GM19397 (cell line): Measurements from ENCODE around the gene CIC.
A peak's percentile ranks its signal among the peaks of the same experiment; 100 is the strongest.

Source experiments
- ATAC-seq: cut with Tn5 transposase; IDR thresholded peaks from one replicate; pipeline ENCODE4 v1.9.1; 2021; ENCODE audit warnings: mild to moderate bottlenecking, moderate library complexity; ENCODE audit not compliant: unreplicated experiment

CIC gene

DNA sequence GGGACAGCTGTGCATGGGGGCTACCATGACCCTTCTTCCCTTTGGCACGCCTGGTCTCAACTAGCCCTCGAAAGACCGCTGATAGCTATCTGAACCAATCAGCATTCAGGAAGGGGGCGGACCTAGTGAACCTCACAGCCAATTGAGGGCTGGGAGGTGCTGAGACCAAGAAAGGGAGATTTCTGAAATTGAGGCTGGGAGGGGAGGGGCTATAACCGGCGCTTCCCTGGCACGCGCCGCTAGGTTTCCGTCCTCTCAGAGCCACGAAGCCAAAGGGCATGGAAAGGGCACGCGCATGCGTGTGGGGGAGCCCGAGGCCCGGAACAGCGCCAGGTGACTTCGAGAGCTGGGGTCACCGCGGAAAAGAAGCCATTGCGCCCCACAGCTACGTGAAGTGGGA is 37.6 kb downstream of the CIC start:
- ATAC-seq: no peak

DNA sequence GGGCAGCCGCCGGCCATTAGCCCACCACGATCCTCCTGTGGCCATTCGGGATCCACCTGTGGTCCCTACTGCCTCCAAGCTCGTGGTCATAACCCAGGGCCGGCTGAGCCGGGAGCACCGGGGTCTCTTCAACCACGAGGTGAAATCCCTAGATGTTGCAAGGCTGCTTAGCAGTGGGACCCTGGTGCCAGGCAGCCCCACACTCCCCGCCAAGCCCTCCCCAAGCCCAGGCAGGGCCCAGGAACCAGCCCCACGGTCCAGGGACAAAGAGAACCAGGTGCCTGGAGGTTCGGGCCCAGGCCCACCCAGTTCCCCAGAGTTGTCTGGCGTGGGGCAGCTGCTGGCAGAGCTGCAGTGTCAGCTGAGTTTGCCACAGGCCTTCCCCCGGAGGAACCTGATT is 40.6 kb downstream of the CIC start:
- ATAC-seq: no peak

DNA sequence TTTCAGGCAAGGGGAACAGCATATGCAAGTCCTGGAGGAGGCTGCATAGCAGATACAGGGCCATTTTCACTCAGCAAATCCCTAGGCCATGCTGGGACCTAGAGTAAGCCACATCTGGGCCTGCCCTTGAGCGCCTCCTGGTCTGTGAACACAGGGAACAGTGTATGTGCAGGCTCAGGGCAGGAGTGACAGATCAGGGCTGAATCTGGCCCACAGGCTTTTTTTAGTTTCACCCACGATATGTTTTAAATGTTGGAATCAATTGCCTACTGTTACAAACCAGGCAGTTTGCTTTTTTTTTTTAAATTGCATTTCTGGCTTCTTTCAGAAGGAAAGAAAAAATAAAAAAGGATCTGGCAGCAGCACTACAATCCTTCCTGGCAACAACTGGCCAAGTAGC is 42.6 kb downstream of the CIC start:
- no peak for ATAC-seq

DNA sequence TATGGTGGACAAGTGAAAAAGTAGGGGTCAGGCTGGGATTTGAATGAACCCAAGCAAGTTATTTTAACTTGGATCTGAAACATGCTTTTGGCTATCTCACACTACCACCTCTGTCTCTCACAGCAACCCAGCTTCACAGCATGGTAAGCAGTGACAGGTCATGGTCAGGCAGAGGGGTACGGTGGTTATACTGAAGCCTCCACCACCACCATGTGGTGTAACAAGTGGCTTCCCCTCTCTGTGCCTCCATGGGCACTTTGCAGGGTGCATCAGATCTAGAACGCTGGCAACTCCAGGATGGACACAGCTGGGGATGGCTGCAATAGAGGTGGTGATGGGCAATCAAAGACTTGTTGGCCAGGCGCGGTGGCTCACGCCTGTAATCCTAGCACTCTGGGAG is 43.3 kb downstream of the CIC start:
- ATAC-seq: no peak

DNA sequence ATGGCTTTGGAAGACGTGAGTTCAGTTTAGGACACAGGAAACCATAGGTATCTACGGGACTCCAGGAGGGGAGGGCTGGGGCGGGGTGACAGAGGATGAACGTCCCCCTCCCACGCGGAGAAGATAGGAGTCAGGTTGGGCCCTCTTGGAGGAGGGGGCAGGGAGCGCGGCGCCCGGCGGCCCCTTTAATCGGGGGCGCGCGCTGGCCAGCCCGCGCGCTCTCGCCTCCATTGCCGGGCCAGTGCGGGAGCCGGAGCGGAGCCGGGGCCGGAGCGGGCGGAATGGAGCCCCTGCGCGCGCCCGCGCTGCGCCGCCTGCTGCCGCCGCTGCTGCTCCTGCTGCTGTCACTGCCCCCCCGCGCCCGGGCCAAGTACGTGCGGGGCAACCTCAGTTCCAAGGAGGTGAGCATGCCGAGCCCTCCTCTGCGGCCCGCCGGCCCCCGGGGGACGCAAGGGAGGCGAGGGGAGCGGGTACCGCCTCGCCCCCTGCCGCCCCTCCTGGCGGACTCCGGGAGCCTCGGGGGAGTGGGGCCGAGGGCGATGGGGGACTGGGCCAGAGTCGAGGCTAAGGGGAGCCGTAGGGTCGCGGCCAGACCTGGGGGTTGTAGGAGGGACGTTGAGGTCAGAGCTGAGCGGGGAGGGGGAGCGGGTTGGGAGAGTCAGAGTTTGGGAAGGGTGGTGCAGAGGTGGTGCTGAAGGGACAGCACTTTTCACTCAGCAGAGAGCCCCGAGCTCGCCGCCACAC is 44.2 kb downstream of the CIC start, which contains the start of gene TMEM145:
Gene TMEM145 (plus strand): TSS at position 214 of the 744 bp plus-strand sequence. CDS start 68 bp downstream, at position 282.
- no peak for ATAC-seq

DNA sequence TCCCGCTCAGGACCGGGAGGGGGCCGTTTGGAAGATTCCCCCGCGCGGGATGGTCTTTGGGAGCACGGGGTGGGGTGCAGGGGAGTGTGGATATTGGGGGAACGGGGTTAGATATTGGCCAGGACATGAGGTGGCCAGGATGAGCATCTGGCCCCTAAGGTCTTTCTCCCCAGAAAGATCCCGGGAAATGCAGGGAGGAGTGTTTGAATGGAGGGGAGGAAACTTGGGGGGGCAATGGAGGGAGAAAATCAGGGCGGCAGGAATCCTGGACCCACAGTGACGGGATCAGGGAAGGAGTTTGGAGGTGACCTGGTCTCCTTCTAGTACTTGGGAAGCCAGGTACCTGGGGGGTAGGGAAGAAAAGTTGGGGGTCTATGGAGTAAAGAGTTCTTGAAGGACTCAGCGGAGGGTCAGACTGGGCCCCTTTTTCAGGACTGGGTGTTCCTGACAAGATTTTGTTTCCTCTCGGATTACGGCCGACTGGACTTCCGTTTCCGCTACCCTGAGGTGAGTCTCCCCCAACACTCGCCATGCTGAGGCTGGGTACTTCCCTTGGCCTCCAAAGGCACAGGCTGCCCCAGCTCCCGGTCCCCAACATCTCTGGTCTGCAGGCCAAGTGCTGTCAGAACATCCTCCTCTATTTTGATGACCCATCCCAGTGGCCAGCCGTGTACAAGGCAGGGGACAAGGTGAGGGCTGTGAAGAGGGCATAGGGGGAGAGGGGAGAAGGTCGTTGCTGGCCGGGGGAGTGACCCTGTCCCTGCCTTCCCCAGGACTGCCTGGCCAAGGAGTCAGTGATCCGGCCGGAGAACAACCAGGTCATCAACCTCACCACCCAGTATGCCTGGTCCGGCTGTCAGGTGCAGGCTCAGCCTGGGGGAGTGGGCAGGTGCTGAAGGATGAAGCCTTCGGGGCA is 45.0 kb downstream of the CIC start:
- ATAC-seq: no peak

DNA sequence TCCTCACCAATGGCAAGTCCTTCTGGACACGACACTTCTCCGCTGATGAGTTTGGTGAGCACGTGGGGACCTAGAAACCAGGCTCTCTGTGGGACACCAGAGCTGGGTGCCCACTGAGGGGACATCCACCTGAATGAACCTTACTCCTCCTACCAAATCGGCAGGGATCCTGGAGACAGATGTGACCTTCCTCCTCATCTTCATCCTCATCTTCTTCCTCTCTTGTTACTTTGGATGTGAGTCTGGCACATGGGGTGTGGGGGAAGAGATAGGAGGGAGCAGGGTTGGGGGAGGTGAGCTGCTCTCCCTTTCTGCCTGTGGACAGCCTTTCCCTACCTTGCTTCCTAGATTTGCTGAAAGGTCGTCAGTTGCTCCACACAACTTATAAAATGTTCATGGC is 46.0 kb downstream of the CIC start:
- no peak for ATAC-seq

DNA sequence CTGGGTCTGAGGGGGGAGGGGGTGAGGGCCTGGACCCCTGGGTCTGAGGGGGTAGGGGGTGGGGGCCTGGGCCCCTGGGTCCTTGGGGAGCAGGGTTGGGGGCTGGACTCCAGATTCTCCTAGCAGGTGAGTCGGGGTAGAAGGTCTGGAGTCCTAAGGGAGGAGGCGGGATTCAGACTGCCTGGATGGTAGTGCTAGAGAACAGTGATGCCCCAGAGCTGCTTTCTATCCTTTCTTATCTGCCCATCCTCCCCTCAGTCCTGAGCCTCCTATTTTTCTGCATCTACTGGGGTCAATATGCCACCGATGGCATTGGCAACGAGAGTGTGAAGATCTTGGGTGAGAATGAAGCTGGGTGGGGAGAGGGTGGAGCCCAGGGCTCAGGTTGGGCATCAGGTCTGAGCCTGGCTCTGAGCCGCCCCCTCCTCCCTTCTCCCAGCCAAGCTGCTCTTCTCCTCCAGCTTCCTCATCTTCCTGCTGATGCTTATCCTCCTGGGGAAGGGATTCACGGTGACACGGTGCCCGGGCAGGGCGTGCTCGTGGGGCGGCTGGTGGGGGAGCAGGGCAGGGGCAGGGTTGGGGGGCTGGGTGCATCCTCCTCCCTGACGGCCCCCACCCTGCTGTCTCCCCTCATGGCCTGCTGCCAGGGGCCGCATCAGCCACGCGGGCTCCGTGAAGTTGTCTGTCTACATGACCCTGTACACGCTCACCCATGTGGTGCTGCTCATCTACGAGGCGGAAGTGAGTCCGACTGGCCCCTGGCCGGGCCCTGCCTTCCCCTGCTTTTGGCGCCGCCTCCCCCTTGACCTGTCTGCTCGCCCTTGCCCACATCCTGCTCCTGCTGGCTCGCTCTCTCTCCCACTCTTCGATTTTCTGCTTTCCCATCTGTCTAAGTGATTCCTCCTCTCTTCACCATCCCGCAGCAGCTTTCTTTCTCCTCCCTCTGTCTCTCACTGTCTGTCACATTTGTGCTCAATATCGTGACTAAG is 47.5 kb downstream of the CIC start:
- ATAC-seq: no peak

DNA sequence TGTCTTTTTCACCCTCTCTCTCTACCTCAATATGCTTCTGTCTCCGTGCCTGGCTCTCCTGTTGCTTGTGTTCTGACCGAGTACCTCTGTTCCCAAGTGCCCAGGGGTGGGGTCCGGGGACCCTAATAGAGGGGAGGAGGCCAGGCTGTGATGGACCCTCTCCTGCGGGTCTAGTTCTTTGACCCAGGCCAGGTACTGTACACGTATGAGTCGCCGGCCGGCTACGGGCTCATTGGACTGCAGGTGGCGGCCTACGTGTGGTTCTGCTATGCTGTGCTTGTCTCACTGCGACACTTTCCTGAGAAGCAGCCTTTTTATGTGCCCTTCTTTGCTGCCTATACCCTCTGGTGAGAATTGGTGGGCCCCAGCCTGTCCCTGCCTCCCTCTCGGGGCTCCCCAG is 48.5 kb downstream of the CIC start:
- no peak for ATAC-seq

DNA sequence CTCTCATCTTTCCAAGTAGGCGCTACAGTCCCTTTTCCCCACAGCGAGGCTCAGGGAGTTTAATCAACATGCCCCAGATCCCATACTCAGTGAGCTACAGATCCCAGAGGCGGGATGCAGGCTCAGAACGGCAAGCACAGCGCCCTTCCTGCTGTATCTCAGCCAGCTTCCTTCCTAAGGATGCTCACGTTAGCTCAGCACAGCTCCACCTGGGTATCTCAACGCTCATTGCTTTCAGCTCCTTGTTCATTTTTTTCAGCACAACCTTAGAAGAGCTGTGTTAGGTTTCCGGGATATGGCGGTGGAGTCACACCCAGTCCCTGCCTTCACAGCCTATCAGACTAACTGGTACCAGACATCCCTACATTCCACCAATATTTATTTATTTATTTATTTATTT is 53.3 kb downstream of the CIC start:
- ATAC-seq: no peak

DNA sequence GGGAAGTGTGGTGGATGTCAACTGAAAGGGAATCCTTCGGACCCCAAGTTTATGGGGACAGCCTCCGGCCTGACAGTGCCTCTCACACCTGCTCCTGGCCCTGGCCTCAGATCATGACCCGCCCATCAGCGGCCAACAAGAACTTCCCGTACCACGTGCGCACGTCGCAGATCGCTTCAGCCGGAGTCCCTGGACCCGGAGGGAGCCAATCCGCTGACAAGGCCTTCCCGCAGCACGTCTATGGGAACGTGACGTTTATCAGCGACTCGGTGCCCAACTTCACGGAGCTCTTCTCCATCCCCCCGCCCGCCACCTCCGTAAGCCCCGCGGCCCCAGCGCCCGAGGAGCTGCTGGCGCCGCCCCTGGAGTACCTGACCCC is 54.4 kb downstream of the CIC start:
- ATAC-seq: no peak

DNA sequence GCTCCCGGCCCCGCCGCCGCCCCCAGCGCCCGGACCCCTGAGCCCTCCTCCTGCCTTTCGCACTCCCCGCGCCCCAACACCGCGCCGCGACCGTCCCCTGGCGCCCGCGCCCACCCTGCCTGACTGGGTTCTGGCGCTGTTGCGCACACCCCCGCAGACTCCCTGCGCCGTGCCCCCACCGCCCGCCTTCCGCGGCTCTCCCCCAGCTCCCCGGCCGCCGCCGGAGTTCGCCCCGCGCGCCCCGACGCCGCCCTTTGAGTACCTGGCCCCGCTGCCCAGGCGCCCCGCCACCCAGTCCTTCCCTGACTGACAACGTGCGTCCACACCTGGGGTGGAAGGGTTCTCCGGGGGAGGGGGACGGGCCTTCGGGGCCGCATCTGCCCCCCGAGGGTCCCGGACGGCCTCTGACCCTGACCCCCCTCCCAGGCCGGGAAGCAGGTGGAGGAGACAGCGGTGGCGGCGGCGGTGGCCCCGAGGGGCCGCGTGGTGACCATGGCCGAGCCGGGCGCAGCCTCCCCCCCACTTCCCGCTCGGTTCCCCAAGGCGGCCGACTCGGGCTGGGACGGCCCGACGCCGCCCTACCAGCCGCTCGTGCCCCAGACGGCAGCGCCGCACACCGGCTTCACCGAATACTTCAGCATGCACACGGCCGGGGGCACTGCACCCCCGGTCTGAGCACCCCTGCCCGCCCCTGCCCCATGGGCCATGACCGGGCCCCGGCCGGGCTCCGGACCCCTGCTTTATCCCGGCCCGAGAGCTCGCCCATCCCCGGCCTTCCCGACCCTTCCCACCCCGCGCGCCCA is 55.0 kb downstream of the CIC start:
- no peak for ATAC-seq

DNA sequence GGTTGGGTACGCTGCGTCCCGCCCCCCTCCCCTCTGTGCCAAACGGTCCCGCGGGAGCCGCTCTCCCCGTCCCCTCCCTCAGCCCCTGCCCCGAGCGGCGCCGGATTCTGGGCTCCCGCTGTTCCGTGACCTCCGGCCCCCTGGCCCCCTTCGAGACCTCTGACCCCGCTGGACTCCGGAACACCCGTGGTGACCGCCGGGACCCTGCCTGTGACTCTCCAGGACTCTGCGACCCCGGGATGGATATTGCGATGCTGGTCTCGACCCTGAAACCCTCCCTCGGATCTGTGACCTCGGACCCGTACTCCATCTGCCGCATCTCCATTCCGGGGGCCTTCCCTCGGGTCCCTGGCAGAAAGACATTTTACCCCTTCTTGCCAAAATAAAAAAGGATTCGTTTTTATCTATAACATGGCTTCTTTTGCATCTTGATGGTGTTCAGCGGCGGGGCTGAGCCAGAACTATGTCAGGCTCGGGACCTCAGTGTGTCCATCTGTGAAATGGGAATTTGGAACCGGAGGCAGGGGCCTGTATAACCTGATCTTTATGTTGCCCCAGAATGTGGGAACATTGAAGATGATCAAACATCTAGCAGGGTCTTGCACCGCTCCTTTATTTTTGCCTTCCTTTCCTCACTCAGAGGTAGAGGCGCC is 55.7 kb downstream of the CIC start:
- no peak for ATAC-seq

DNA sequence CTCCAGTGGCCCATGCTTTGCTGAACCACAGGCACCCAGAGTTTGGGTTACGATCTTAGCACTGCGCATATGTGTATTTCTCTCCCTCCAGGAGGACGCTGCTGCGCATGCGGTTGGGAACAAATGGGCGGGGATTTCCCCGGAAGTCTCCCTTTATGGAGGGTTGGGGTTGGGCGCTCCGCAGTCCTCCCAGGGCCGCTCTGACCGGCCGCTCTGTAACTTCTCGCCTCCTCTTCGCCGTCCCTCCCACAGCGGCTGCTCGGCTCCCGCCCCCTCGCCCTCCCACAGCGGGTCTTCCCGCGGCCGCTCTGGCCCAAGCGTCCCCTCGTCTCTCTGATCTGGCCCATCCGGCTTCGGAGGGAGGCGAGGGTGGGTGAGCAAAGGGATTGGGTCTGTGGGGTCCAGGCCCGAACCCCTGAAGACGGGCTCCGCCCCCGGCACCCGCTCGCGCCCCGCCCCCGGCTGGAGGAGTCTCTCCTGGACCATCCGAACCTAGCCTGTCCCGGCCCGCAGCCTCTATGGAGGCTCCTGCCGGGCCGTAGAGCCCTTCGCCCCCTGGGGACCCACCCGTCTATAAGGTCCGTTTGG is 56.4 kb downstream of the CIC start, which contains the start of gene MEGF8:
Gene MEGF8 (plus strand): TSS at position 328 of the 588 bp plus-strand sequence. CDS start 609 bp downstream, outside the sequence.
- ATAC-seq: peak; percentile 90

DNA sequence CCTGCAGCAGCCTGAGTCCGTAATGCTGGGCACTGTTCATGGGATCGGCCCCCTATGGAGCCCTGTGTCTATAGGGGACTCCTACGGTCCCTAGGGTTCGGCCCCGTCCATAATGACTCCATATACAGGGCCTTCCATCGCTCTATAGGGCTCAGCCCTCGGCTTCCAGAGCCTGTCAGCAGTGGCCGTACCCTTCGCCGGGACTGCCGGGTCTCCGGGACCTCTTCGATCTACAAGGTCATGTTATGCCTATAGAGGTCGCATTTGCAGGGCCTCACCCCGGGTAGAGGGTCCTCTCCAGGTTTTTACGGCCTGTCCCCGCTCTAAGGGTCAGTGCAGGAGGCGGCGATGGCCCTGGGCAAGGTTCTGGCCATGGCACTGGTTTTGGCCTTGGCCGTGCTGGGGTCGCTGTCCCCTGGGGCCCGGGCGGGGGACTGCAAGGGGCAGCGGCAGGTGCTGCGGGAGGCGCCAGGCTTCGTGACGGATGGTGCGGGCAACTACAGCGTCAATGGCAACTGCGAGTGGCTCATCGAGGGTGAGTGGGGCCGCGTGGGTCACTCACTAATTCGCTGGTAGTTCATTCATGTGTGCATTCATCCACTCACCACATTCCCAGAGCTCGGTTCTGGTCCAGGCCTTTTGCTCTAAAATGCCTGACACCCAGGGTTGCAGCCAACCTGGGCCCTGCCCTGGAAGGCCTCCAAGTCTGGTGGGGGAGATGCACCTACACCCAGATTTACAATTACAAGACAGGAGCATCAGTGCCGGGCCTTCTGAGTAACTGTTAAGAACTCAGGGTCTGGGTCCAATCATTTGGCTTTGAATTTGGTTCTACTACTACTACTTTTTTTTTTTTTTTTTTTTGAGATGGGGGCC is 57.1 kb downstream of the CIC start:
- ATAC-seq: no peak

DNA sequence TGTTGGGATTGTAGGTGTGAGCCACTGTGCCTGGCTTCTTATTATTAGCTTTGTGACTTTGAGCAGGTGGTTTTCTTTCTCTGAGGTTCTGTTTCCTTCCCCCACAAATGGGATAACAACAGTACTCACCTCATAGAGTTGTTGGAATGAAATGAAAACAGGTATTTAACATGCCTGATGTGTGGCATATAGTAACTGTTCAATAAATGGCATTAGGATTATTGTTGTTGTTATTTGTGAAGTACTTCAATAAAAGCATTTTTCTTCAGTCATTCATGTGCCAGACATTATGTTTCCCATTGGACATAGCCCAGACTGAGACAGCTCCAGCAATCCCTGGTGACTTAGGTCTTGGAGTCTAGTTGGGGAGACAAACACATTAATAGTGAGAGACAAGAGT is 57.9 kb downstream of the CIC start:
- no peak for ATAC-seq

DNA sequence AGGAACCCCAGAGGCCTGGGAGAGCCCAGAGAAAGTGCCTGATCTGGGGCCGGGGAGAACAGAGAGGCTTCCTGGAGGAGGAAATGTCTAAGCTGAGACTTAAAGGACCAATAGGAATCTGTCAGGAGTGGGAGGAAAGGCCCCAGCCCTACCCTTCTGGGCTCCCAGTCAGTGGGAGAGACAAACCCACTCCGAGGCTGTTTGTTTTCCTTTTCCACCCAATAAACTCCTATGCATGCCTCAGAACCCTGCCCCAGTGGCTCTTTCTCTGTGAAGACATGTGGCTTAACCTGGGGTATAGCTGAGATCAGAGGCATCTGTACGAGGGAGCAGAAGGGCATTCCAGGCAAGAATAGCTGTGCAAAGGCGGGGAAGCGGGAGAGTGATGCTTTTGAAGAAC is 58.3 kb downstream of the CIC start:
- ATAC-seq: no peak

DNA sequence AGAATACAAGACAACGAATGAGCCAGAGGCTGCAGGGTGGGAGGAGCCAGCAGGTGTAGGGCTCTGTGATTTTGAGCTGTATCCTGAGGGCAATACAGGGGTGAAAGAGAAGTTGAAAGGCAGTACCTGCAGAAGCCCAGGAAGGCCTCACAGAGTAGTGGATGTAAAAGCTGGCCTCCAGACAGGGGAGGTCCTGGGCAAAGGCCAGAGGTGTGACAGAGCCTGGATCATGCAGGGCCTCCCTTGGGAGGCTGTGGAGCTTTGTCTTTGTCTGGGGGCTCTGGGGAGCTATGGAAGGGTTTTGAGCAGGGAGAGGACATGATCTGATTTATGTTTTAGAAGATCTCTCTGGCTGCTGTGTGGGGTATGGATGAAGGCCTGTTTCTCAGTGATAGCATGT is 59.1 kb downstream of the CIC start:
- no peak for ATAC-seq
